NCI-H2196 (cell line): Measurements from ENCODE around the gene MCF2L.

Experiments
- DNase-seq: peaks from one replicate; lab custom pipeline; 2025; ENCODE audit not compliant: unreplicated experiment; lab: John Stamatoyannopoulos, UW

Gene MCF2L

DNA sequence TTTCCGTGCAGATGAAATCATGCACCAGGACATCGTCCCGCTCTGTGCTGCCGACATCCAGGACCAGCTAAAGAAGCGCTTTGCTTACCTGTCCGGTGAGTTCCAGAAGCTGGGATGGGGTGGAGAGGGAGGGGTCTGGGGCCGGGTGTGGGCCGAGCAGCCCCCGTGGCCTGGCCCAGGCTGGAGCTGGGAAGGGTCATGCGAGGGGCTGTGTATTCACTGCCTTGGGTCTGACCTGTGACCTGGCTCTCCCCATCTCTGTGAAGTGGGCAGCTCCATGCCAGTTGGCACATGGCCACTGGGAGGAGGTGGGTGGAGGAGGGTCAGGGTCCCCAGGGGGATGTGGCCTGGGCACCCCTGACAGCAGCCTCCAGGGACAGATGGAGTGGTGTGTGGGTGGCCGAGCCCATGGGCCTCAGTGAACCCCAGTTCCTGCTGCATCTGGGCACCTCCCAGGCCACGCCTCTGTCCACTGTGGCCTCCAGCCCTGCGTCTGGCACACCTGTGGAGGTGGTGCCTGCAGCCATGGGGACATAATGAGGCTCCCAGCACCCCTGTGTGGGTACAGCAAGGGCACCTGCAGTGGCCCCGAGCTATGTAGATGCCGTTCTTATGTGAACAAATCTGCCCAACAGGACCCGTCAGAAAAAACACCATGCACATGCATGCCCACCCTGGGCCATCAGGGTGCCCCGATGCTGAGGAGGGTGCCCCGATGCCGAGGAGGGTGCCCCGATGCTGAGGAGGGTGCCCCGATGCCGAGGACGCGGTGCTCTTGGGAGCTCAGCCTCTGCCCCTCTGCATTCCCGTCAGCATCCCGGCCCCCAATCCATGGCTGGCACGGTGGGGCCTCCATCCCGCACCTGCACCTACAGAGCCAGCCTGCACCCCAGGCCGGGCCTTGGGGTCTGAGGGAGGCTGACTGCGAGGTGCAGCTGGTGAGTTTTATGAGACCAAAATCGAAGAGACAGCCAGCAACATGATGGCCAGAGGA lies 46.0 kb downstream of the MCF2L start:
- DNase-seq: no peak

- no peak for DNase-seq
These were observed 47.0 kb downstream of the MCF2L start for GRCh38 chr13:113015826-113016525.

GRCh38 chr13:113016526-113017295 lies 47.7 kb downstream of the MCF2L start:
- no peak for DNase-seq

DNA sequence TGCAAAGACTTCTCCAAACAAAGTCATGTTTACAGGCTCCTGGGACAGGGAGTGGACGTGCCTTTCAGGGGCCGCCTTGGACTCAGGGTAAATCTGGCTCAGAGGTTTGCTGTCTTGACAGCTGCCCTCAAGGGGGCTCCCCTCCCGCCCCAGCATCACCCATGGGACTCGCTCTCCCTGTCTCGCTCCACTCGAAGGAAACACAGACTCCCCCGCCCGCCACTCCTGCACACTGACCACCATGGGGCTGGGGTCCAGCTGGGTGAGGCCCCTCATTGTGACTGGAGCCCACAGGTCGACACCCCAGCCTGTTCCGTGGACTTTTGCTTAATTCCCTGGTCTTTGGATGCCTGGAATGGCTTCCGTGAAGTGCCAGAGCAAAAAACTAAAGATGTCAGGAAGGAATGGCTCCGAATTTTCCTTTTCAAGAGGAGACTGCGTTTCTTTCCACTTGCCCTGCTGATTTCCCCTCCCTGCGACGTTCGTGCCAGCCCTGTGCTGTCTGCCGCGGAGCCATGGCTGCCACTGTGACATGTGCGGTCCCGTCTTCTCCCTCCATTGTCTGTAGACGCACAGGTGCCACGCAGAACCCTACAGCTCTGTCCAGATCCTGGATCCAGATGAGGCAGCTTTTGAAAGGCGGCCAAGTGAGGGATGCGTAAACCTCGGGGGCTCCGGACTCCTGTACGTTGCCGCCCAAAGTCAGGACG lies 48.6 kb downstream of the MCF2L start:
- DNase-seq: no peak

DNA sequence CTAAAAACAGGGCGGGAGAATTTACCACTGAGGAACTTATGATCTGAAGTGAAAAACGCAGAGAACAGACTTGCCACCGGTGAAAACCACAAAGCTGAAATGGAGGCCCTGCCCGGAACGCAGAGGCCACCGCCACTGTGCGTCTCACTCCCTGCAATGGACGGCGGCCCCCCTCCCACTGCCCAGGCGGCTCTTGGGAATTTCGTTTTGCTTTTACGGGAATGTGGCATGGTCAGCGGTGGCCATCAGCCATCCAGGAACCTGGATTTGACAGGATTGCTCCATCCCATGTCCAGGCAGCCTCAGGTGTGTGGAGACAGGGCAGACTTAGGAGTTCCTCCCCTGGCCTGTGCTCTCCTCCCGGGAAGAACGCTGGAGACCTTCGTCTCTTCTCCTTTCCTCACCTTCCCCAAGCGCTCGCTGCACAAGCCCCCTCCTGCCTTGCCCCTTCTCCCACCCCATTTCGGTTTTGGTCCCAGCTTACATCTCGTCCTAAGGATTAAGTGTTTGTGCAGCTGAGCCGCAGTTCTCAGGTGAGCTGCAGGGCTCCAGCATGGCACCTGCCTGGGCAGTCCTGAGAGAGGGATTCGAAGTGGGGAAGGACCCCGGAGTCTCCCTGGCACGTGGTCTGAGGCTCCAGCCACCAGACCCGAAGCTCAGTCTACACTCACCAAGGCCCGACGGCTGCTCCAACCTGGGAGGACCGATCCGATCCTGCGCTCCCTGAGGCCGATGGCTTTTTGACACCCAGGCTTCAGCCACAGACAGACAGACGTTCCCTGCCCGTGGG lies 49.9 kb downstream of the MCF2L start:
- no peak for DNase-seq

- no peak for DNase-seq
These were observed 51.5 kb downstream of the MCF2L start for GRCh38 chr13:113020323-113021080.

GRCh38 chr13:113021391-113021790 lies 52.4 kb downstream of the MCF2L start:
- DNase-seq: no peak

- DNase-seq: no peak
These were observed 52.8 kb downstream of the MCF2L start for GRCh38 chr13:113021811-113022210.

DNA sequence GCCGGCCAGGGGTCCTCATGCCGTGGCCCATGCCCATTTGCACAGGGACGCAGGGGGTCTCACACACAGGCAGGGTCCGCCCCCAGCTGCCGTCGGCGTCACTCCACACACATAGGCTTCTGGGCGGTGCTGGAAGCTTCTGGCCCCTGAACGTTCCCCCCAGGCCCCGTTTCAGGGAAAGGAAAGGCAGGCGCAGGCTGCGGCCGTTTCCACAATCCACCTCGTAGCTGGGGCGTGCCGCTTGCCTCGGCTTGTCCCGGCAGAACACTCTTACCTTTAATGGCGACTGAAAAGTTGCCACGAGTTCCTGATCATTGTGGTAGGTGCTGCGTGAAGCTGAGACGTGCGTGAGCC lies 53.4 kb downstream of the MCF2L start:
- no peak for DNase-seq

DNA sequence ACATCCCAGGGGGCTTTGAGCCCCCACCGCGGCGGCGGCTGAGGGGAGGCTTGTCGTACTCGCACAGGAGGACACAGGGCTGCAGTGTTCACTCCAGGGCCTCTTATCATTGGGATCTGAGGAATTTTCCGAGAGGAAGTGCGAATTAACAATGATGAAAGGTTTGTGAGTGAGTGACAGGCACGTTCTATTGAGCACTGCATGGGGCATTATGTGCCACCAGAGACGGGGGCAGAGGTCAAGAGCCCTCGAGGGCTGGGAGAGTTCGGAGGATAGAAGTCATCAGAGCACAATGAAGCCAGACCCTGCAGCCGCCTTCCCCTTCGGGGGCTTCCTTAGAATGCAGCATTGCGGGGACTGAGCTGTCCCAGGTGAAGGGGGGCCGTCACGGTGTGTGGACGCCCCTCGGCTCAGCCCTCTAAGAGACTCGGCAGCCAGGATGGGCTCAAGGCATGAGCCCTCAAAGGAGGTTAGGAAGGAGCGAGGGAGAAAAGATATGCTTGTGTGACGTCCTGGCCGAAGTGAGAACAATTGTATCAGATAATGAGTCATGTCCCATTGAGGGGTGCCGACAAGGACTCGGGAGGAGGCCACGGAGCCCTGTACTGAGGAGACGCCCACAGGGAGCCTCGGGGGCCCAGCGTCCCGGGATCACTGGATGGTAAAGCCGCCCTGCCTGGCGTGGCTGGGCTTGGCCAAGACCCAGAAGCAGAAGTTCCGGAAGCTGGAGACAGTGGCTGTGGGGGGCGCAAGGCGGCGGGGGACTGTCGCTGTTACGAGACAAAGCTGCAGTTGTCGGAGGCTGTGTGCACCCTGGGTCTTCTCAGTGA lies 53.9 kb downstream of the MCF2L start:
- DNase-seq: no peak

DNA sequence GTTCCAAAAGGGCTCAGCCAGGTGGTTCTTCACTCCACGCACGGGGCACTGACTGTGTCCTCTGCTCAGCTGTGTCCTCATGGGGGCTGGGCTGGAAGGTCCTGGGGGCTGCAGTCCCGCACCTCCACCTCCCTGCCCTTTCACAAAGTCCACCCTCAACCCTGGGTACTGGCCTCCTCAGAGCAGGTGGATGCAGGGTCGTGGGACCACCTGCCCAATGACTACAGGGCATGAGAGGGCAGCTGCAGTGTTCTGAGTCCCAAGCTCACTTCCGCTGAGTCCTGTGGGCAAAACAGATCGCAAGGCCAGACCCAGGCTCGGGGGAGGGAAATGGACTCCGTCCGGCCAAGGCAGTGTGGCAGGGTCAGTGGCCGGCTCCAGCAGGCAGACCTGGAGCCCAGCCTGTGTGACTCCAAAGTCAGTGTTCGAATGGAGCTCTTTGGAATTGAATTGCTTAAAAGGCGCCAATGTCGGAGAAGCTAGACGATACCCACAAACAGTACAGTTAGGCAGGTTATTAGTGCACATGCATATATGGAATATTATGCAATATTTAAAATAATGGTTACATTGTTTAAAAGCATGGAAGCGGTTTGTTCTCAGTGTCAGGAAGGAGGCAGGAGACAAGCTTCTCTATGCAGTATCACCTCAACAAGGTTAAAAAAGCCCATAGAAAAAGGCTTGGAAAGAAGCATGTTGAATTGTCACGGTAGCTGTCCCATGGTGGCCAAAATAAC lies 54.8 kb downstream of the MCF2L start:
- DNase-seq: no peak

GRCh38 chr13:113024466-113024865 lies 55.5 kb downstream of the MCF2L start:
- DNase-seq: no peak

GRCh38 chr13:113026391-113026910 lies 57.4 kb downstream of the MCF2L start:
- DNase-seq: no peak

DNA sequence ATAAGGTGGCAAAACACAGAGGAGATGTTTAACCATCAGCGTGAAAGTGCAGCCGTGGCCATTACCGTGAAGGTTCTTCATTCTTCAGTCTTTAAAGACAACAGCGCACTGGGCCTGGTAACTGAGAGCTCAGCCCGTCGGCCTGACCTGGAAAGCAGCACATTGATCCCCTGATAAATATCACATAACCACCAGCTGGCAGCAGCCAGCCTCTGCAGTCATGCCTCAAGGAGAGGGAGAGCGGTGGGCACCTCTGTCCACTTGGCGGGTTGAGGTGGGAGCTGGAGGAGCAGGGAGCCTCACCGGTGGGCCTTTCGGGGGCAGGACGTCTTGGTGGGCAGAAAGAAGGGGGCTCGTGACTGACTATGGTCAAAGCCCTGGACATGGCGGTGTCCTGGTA lies 58.1 kb downstream of the MCF2L start:
- DNase-seq: no peak

DNA sequence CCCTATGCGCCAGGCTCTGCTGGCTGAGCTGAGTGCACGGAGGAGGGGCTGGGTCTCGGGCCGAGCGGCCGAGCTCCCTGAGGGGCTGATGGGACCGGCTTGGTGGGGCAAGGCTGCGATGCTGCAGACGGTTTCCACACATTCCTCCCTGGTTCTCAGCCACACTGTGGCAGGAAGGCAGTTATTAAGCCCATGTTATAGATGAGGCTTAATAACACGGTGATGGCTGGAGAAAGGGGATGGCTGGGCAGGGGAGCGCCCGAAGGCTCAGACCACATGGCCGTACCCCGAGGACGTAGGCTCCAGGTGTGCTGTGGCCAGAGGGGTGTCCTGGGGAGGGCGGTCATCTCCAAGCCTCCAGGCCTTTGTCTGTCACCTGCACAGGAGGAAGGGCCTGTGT lies 58.6 kb downstream of the MCF2L start:
- no peak for DNase-seq

GRCh38 chr13:113028336-113029060 lies 59.5 kb downstream of the MCF2L start:
- no peak for DNase-seq

GRCh38 chr13:113029061-113029445 lies 60.0 kb downstream of the MCF2L start:
- DNase-seq: no peak
